ENCODE results near the gene MRPL11.
"Not testable (repeated sequence)": the region's sequence is repeated elsewhere in the genome, so short reads cannot be mapped to it uniquely, and the experiment has no call there.

The MRPL11 gene

DNA sequence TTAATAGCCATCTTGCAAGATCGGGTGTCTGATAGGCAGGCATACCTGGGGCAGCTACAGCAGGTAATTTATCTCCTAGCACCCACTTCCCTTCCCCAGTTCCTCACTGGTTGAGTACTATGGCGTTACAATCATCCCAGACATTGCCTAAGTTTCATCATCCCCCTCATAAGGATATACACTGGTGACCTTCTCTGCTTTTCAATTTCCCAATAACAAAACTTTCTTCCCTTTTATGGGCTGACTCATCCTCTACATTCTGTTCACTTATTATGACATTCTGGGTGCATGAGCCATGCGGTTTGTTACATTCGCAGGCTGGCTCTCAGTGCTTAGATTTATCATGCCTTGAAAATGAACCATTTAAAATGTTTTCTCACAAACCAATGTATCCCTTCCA is 5.0 kb upstream of the MRPL11 start:
- Histone ChIP-seq H3K4me1 (ENCODE audit: insufficient read depth, low read length, severe bottlenecking) (no peaks in the 10 kb centered on the region), H3K36me3 (ENCODE audit: insufficient read depth, low read length) (no peaks in the 10 kb centered on the region), H3K79me2 (ENCODE audit: insufficient read depth, low read length) (no peaks in the 10 kb centered on the region), H3K4me2 (ENCODE audit: low read length) (no peak overlapping the region), H3K9me3 (ENCODE audit: low read length) (no peaks in the 10 kb centered on the region), H2AFZ (ENCODE audit: low read length) (no peak overlapping the region), H4K20me1 (ENCODE audit: insufficient read depth, low read length) (no peaks in the 10 kb centered on the region), H3K4me3 (ENCODE audit: low read depth, low read length, poor library complexity, severe bottlenecking) (no peak overlapping the region), H3K9me2 (ENCODE audit: low read depth, low read length) (no peaks in the 10 kb centered on the region), H3F3A (ENCODE audit: insufficient read depth, low read length) (no peaks in the 10 kb centered on the region), H3K27ac (ENCODE audit: low read depth, low read length, poor library complexity, severe bottlenecking) (no peak overlapping the region), H3K27me3 (ENCODE audit: insufficient read depth, low read length) (no peaks in the 10 kb centered on the region), H3K9ac (ENCODE audit: low read length) (no peak overlapping the region)
- TF ChIP-seq EZH2 (IDR thresholded peaks at IDR 0.05; ENCODE audit: borderline replicate concordance, low read length): no peak
- TF ChIP-seq, protein P1, sequence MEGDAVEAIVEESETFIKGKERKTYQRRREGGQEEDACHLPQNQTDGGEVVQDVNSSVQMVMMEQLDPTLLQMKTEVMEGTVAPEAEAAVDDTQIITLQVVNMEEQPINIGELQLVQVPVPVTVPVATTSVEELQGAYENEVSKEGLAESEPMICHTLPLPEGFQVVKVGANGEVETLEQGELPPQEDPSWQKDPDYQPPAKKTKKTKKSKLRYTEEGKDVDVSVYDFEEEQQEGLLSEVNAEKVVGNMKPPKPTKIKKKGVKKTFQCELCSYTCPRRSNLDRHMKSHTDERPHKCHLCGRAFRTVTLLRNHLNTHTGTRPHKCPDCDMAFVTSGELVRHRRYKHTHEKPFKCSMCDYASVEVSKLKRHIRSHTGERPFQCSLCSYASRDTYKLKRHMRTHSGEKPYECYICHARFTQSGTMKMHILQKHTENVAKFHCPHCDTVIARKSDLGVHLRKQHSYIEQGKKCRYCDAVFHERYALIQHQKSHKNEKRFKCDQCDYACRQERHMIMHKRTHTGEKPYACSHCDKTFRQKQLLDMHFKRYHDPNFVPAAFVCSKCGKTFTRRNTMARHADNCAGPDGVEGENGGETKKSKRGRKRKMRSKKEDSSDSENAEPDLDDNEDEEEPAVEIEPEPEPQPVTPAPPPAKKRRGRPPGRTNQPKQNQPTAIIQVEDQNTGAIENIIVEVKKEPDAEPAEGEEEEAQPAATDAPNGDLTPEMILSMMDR (IDR thresholded peaks at IDR 0.05; ENCODE audit: low read length): no peak

DNA sequence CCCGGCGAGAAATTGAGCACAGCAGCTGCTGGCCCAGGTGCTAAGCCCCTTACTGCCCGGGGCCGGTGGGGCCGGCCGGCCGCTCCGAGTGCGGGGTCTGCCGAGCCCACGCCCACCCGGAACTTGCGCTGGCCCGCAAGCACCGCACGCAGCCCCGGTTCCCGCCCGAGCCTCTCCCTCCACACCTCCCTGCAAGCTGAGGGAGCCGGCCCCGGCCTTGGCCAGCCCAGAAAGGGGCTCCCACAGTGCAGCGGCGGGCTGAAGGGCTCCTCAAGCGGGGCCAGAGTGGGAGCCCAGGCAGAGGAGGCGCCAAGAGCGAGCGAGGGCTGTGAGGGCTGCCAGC is 2.3 kb upstream of the MRPL11 start:
- H2AFZ ChIP-seq (ENCODE audit: low read length); H3K27me3 ChIP-seq (ENCODE audit: insufficient read depth, low read length); H3K79me2 ChIP-seq (ENCODE audit: insufficient read depth, low read length); H3K9me3 ChIP-seq (ENCODE audit: low read length); H3K4me3 ChIP-seq (ENCODE audit: low read depth, low read length, poor library complexity, severe bottlenecking); H3K27ac ChIP-seq (ENCODE audit: low read depth, low read length, poor library complexity, severe bottlenecking); H3K4me2 ChIP-seq (ENCODE audit: low read length); H3K9me2 ChIP-seq (ENCODE audit: low read depth, low read length); H4K20me1 ChIP-seq (ENCODE audit: insufficient read depth, low read length); H3F3A ChIP-seq (ENCODE audit: insufficient read depth, low read length); H3K4me1 ChIP-seq (ENCODE audit: insufficient read depth, low read length, severe bottlenecking); H3K9ac ChIP-seq (ENCODE audit: low read length): not testable (repeated sequence)
- H3K36me3 ChIP-seq (ENCODE audit: insufficient read depth, low read length): peaks cover 12% of the 10 kb centered on the region; the same call in 1 of the 2 replicates

DNA sequence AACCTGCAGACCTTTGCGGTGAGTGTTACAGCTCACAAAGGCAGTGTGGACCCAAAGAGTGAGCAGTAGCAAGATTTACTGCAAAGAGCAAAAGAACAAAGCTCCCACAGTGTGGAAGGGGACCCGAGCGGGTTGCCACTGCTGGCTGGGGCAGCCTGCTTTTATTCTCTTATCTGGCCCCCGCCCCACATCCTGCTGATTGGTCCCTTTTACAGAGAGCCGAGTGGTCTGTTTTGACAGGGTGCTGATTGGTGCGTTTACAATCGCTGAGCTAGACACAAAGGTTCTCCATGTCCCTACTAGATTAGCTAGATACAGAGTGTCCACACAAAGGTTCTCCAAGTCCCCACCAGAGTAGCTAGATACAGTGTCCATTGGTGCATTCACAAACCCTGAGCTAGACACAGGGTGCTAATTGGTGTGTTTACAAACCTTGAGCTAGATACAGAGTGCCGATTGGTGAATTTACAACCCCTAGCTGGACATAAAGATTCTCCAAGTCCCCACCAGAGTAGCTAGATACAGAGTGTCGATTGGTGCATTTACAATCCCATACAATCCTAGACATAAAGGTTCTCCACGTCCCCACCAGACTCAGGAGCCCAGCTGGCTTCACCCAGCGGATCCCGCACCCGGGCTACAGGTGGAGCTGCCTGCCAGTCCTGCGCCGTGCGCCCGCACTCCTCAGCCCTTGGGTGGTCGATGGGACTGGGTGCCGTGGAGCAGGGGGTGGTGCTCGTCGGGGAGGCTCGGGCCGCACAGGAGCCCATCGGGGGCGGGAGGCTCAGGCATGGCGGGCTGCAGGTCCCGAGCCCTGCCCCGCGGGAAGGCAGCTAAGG is 1.7 kb upstream of the MRPL11 start:
- H3K4me3 ChIP-seq (ENCODE audit: low read depth, low read length, poor library complexity, severe bottlenecking); H3K4me1 ChIP-seq (ENCODE audit: insufficient read depth, low read length, severe bottlenecking): not testable (repeated sequence)

DNA sequence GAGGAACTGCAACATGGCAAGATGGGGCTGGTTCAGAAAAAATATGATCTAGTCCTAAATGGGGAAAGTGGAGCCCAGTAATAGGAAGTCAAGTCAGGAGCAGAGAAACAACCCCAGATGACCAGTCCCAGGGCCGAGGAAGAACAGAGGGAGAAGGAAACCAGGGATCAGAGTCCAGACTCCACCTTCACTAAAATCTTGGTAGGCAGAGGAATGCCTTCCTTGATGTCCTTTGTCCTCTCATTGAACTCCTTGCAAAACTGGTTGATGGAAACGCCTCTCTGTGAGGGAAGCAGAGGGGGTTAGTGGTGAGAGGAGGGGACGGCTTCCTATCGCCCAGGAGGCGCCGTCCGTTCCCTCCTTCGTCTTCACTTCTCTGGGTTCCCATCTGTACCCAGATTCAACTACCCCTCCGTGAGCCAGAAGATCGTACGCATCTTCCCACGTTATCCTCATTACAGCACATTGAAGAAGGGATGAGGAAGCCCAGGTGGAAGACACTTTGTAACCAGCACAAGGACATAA is 607 bp downstream of the MRPL11 start:
- no peak for TF ChIP-seq EZH2 (IDR thresholded peaks at IDR 0.05; ENCODE audit: borderline replicate concordance, low read length)
- TF ChIP-seq, protein P1 (IDR thresholded peaks at IDR 0.05; ENCODE audit: low read length): no peak
- no peaks in the 10 kb centered on the region for H3K79me2 ChIP-seq (ENCODE audit: insufficient read depth, low read length)
- H2AFZ ChIP-seq (ENCODE audit: low read length): peak overlapping the region; percentile 29; the same call in 1 of the 2 replicates
- H3K9me3 ChIP-seq (ENCODE audit: low read length): no peaks in the 10 kb centered on the region
- peak overlapping the region; percentile 86 for H3K4me3 ChIP-seq (ENCODE audit: low read depth, low read length, poor library complexity, severe bottlenecking)
- H3K27ac ChIP-seq (ENCODE audit: low read depth, low read length, poor library complexity, severe bottlenecking): peak overlapping the region; percentile 65
- H3K9me2 ChIP-seq (ENCODE audit: low read depth, low read length): no peaks in the 10 kb centered on the region
- peak overlapping the region; percentile 94 for H3K4me2 ChIP-seq (ENCODE audit: low read length)
- H3K27me3 ChIP-seq (ENCODE audit: insufficient read depth, low read length): no peaks in the 10 kb centered on the region
- peaks cover 7% of the 10 kb centered on the region for H3K4me1 ChIP-seq (ENCODE audit: insufficient read depth, low read length, severe bottlenecking)
- H3K36me3 ChIP-seq (ENCODE audit: insufficient read depth, low read length): peaks cover 25% of the 10 kb centered on the region
- no peaks in the 10 kb centered on the region for H3F3A ChIP-seq (ENCODE audit: insufficient read depth, low read length)
- peak overlapping the region; percentile 86 for H3K9ac ChIP-seq (ENCODE audit: low read length)
- no peaks in the 10 kb centered on the region for H4K20me1 ChIP-seq (ENCODE audit: insufficient read depth, low read length)

More for the DNA sequence above, 1.7 kb upstream of the MRPL11 start:
- H3F3A ChIP-seq (ENCODE audit: insufficient read depth, low read length); H3K9me2 ChIP-seq (ENCODE audit: low read depth, low read length); H3K27ac ChIP-seq (ENCODE audit: low read depth, low read length, poor library complexity, severe bottlenecking); H2AFZ ChIP-seq (ENCODE audit: low read length); H3K9me3 ChIP-seq (ENCODE audit: low read length); H3K4me2 ChIP-seq (ENCODE audit: low read length); H3K79me2 ChIP-seq (ENCODE audit: insufficient read depth, low read length); H4K20me1 ChIP-seq (ENCODE audit: insufficient read depth, low read length); H3K9ac ChIP-seq (ENCODE audit: low read length); H3K27me3 ChIP-seq (ENCODE audit: insufficient read depth, low read length): not testable (repeated sequence)
- peaks cover 18% of the 10 kb centered on the region for H3K36me3 ChIP-seq (ENCODE audit: insufficient read depth, low read length)

All from OCI-LY1 (cell line).